GM12873 (cell line): Measurements from ENCODE around the gene UBE2F.

Experiments used
- CTCF ChIP-seq: IDR thresholded peaks from 2 replicates; pipeline ENCODE4 v1.5.1; 2012; ENCODE audit warnings: low read depth, mild to moderate bottlenecking, moderate library complexity, low read length, control low read depth; ENCODE audit not compliant: insufficient read depth; ENCODE audit errors: missing control alignments

Gene UBE2F

GRCh38 chr2:237966565-237967462 lies at the start of gene UBE2F:
TSS of gene UBE2F (plus strand) at chr2:237967014. CDS start at chr2:237973108, 6,094 bp downstream.
- no peak for TF ChIP-seq CTCF

GRCh38 chr2:237917696-237918374 lies 49.0 kb upstream of the UBE2F start:
- TF ChIP-seq CTCF, result no peak

GRCh38 chr2:237919593-237919992 lies 47.2 kb upstream of the UBE2F start:
- TF ChIP-seq CTCF, result no peak

GRCh38 chr2:237920673-237921072 lies 46.1 kb upstream of the UBE2F start:
- TF ChIP-seq CTCF, result no peak

GRCh38 chr2:237921967-237922492 lies 44.8 kb upstream of the UBE2F start:
- no peak for TF ChIP-seq CTCF

- no peak for TF ChIP-seq CTCF
Observed at GRCh38 chr2:237922641-237923361, 44.0 kb upstream of the UBE2F start.
